GM21723 (cell line): ENCODE measurements around the gene MSX2.

Source experiments
- ATAC-seq: cut with Tn5 transposase; IDR thresholded peaks from one replicate; pipeline ENCODE4 v1.9.1; 2021; ENCODE audit warnings: mild to moderate bottlenecking, moderate library complexity; ENCODE audit not compliant: unreplicated experiment

Gene MSX2

GRCh38 chr5:174765540-174765939, 41.2 kb downstream of the MSX2 start:
- ATAC-seq, result no peak

- ATAC-seq, result no peak
Observed at GRCh38 chr5:174767670-174768069, 43.3 kb downstream of the MSX2 start.

- no peak for ATAC-seq
Observed at GRCh38 chr5:174769005-174769404, 44.6 kb downstream of the MSX2 start.

- no peak for ATAC-seq
Observed at GRCh38 chr5:174773371-174773770, 49.0 kb downstream of the MSX2 start.

GRCh38 chr5:174775081-174775480, 50.7 kb downstream of the MSX2 start:
- no peak for ATAC-seq

GRCh38 chr5:174777111-174777510, 52.7 kb downstream of the MSX2 start:
- ATAC-seq, result no peak

GRCh38 chr5:174777583-174777982, 53.2 kb downstream of the MSX2 start:
- no peak for ATAC-seq
